Activated gamma-delta T cell (primary cell): ENCODE data around the gene MUC22.
"Not testable (repeated sequence)": the region's sequence is repeated elsewhere in the genome, so short reads cannot be mapped to it uniquely, and the experiment has no call there.

Source experiments
- DNase-seq: peaks from one replicate; lab custom pipeline; 2025; lab: John Stamatoyannopoulos, UW
- total RNA-seq, 2 donors: gene quantifications; one replicate each; lab custom pipeline; 2026; lab: John Stamatoyannopoulos, UW

MUC22 gene
- total RNA-seq, result 0 reads per million in 2 donors

GRCh38 chr6:31010393-31011060, at the start of gene MUC22:
Gene MUC22 (plus strand): TSS chr6:31010474. CDS start chr6:31010707, 233 bp downstream.
- no peak for DNase-seq

- DNase-seq, result no peak
Measured at GRCh38 chr6:30960907-30961673, 49.2 kb upstream of the MUC22 start.

- DNase-seq, result no peak
Measured at GRCh38 chr6:30962716-30963115, 47.6 kb upstream of the MUC22 start.

- DNase-seq, result no peak
Measured at GRCh38 chr6:30963641-30964040, 46.6 kb upstream of the MUC22 start.

GRCh38 chr6:30964075-30964474, 46.2 kb upstream of the MUC22 start:
- DNase-seq, result no peak

GRCh38 chr6:30965140-30965601, 45.1 kb upstream of the MUC22 start:
- no peak for DNase-seq

- no peak for DNase-seq
Measured at GRCh38 chr6:30966154-30966553, 44.1 kb upstream of the MUC22 start.

GRCh38 chr6:30969171-30969570, 41.1 kb upstream of the MUC22 start:
- DNase-seq, result not testable (repeated sequence)

- no peak for DNase-seq
Measured at GRCh38 chr6:30970946-30971345, 39.3 kb upstream of the MUC22 start.

- DNase-seq, result no peak
Measured at GRCh38 chr6:30972816-30973215, 37.5 kb upstream of the MUC22 start.

GRCh38 chr6:30974490-30975252, 35.6 kb upstream of the MUC22 start:
- DNase-seq, result no peak

- DNase-seq, result no peak
Measured at GRCh38 chr6:30979141-30979540, 31.1 kb upstream of the MUC22 start.

GRCh38 chr6:30979690-30980089, 30.6 kb upstream of the MUC22 start:
- DNase-seq, result no peak

GRCh38 chr6:30981942-30982772, 28.1 kb upstream of the MUC22 start:
- DNase-seq, result no peak

GRCh38 chr6:30983439-30983838, 26.8 kb upstream of the MUC22 start, which contains the start of gene MUC21:
Gene MUC21 (plus strand): TSS chr6:30983718. CDS start chr6:30983959, 241 bp downstream.
- no peak for DNase-seq

- no peak for DNase-seq
Measured at GRCh38 chr6:30985490-30985889, 24.8 kb upstream of the MUC22 start.

GRCh38 chr6:30987304-30987703, 23.0 kb upstream of the MUC22 start:
- no peak for DNase-seq

- DNase-seq, result no peak
Measured at GRCh38 chr6:30988209-30988825, 22.0 kb upstream of the MUC22 start.

- DNase-seq, result no peak
Measured at GRCh38 chr6:30990422-30991086, 19.7 kb upstream of the MUC22 start.

- DNase-seq, result no peak
Measured at GRCh38 chr6:30991891-30992290, 18.4 kb upstream of the MUC22 start.
